Ectodermal cell (in vitro differentiated cells): ENCODE measurements around the gene FLYWCH1.

Source experiments
- H3K27ac ChIP-seq: 2 replicates; pipeline ENCODE4 v1.7.0; 2013; ENCODE audit warnings: mild to moderate bottlenecking, low read depth, low read length; ENCODE audit not compliant: insufficient read depth, poor library complexity, severe bottlenecking
- H3K27me3 ChIP-seq: 2 replicates; pipeline ENCODE4 v1.7.0; 2013; ENCODE audit warnings: mild to moderate bottlenecking, low read length; ENCODE audit not compliant: insufficient read depth, control insufficient read depth, poor library complexity, severe bottlenecking
- H3K36me3 ChIP-seq: one replicate; pipeline ENCODE4 v1.7.0; 2013; ENCODE audit warnings: low read length; ENCODE audit not compliant: control insufficient read depth, insufficient read depth
- H3K4me1 ChIP-seq: one replicate; pipeline ENCODE4 v1.7.0; 2013; ENCODE audit warnings: low read length; ENCODE audit not compliant: control insufficient read depth, insufficient read depth
- H3K4me3 ChIP-seq: 2 replicates; pipeline ENCODE4 v1.7.0; 2013; ENCODE audit warnings: low read depth, low read length, control low read depth; ENCODE audit not compliant: insufficient read depth
- H3K9me3 ChIP-seq: 2 replicates; pipeline ENCODE4 v1.7.0; 2013; ENCODE audit warnings: mild to moderate bottlenecking, low read length, moderate library complexity; ENCODE audit not compliant: control insufficient read depth
- WGBS, 2 experiments: methylation state at CpG; one replicate each; pipeline ENCODE4 v1.1.7; 2013; ENCODE audit warnings: missing lambda C conversion rate in 2 of 2; 5-methylcytosine and 5-hydroxymethylcytosine counted together

The FLYWCH1 gene

GRCh38 chr16:2976201-2976600 is 64.5 kb downstream of the FLYWCH1 start:
- H3K27ac ChIP-seq, result no peak overlapping the region
- no peak overlapping the region for H3K4me3 ChIP-seq
- H3K4me1 ChIP-seq, result peaks cover 5% of the 10 kb centered on the region
- WGBS, 2 experiments, result 95 to 97% methylated on average over 7 of the region's 7 CpGs
- H3K9me3 ChIP-seq, result no peaks in the 10 kb centered on the region
- no peaks in the 10 kb centered on the region for H3K36me3 ChIP-seq
- no peaks in the 10 kb centered on the region for H3K27me3 ChIP-seq

- H3K36me3 ChIP-seq, result no peaks in the 10 kb centered on the region
- 95% methylated on average over 15 of the region's 15 CpGs for WGBS, 2 experiments
These were observed 64.9 kb downstream of the FLYWCH1 start for GRCh38 chr16:2976673-2977072.

GRCh38 chr16:2977440-2977839 is 65.7 kb downstream of the FLYWCH1 start:
- H3K27me3 ChIP-seq, result no peaks in the 10 kb centered on the region
- H3K36me3 ChIP-seq, result no peaks in the 10 kb centered on the region
- no peaks in the 10 kb centered on the region for H3K9me3 ChIP-seq
- no peak overlapping the region for H3K4me3 ChIP-seq
- H3K4me1 ChIP-seq, result peaks cover 14% of the 10 kb centered on the region
- WGBS, 2 experiments, result 90 to 94% methylated on average over 6 of the region's 6 CpGs
- H3K27ac ChIP-seq, result no peak overlapping the region

More at GRCh38 chr16:2976673-2977072, 64.9 kb downstream of the FLYWCH1 start:
- no peaks in the 10 kb centered on the region for H3K27me3 ChIP-seq
- H3K9me3 ChIP-seq, result no peaks in the 10 kb centered on the region
- no peak overlapping the region for H3K27ac ChIP-seq
- H3K4me3 ChIP-seq, result no peak overlapping the region
- H3K4me1 ChIP-seq, result peaks cover 10% of the 10 kb centered on the region

- no peaks in the 10 kb centered on the region for H3K27me3 ChIP-seq
- peaks cover 14% of the 10 kb centered on the region for H3K4me1 ChIP-seq
- no peaks in the 10 kb centered on the region for H3K36me3 ChIP-seq
- H3K9me3 ChIP-seq, result no peaks in the 10 kb centered on the region
- WGBS, 2 experiments, result 8 to 10% methylated on average over 43 of the region's 43 CpGs
- H3K4me3 ChIP-seq, result peak overlapping the region; percentile 72
- H3K27ac ChIP-seq, result no peak overlapping the region
These were observed 68.0 kb downstream of the FLYWCH1 start for GRCh38 chr16:2979669-2980226.

- 6% methylated on average over 91 of the region's 91 CpGs for WGBS, 2 experiments
These were observed 68.8 kb downstream of the FLYWCH1 start, which contains the start of gene PKMYT1 for GRCh38 chr16:2980227-2981176. PKMYT1 (minus strand) TSS chr16:2980446; CDS start chr16:2979657, 789 bp downstream.

GRCh38 chr16:2981177-2981898 is 69.6 kb downstream of the FLYWCH1 start:
- 27% methylated on average over 33 of the region's 33 CpGs for WGBS, 2 experiments
- Histone ChIP-seq H3K36me3 (no peaks in the 10 kb centered on the region), H3K27me3 (no peaks in the 10 kb centered on the region), H3K4me3 (peak overlapping the region; percentile 72), H3K4me1 (peaks cover 14% of the 10 kb centered on the region), H3K9me3 (no peaks in the 10 kb centered on the region), H3K27ac (peak overlapping the region; percentile 77)

More at GRCh38 chr16:2980227-2981176, 68.8 kb downstream of the FLYWCH1 start, which contains the start of gene PKMYT1:
- no peaks in the 10 kb centered on the region for H3K27me3 ChIP-seq
- no peaks in the 10 kb centered on the region for H3K36me3 ChIP-seq
- no peaks in the 10 kb centered on the region for H3K9me3 ChIP-seq
- peaks cover 14% of the 10 kb centered on the region for H3K4me1 ChIP-seq
- peak within 1 kb of the TSS; percentile 77 for H3K27ac ChIP-seq
- H3K4me3 ChIP-seq, result peak within 1 kb of the TSS; percentile 72

GRCh38 chr16:2981899-2982250 is 70.1 kb downstream of the FLYWCH1 start:
- H3K36me3 ChIP-seq, result no peaks in the 10 kb centered on the region
- WGBS, 2 experiments, result 10 to 14% methylated on average over 4 of the region's 4 CpGs
- H3K27ac ChIP-seq, result peak overlapping the region; percentile 77
- H3K9me3 ChIP-seq, result no peaks in the 10 kb centered on the region
- peaks cover 14% of the 10 kb centered on the region for H3K4me1 ChIP-seq
- no peak overlapping the region for H3K4me3 ChIP-seq
- no peaks in the 10 kb centered on the region for H3K27me3 ChIP-seq

GRCh38 chr16:2982402-2982801 is 70.7 kb downstream of the FLYWCH1 start:
- Histone ChIP-seq H3K27me3 (no peaks in the 10 kb centered on the region), H3K27ac (no peak overlapping the region), H3K4me3 (no peak overlapping the region), H3K9me3 (no peaks in the 10 kb centered on the region), H3K36me3 (no peaks in the 10 kb centered on the region), H3K4me1 (peaks cover 16% of the 10 kb centered on the region)
- WGBS, 2 experiments, result 74 to 79% methylated on average over 5 of the region's 5 CpGs

GRCh38 chr16:2983706-2984136 is 72.0 kb downstream of the FLYWCH1 start:
- H3K36me3 ChIP-seq, result no peaks in the 10 kb centered on the region
- no peaks in the 10 kb centered on the region for H3K27me3 ChIP-seq
- no peak overlapping the region for H3K27ac ChIP-seq
- no peak overlapping the region for H3K4me3 ChIP-seq
- H3K4me1 ChIP-seq, result peaks cover 26% of the 10 kb centered on the region
- no peaks in the 10 kb centered on the region for H3K9me3 ChIP-seq
- 16% methylated on average over 42 of the region's 42 CpGs for WGBS, 2 experiments

- WGBS, 2 experiments, result 93% methylated on average over 9 of the region's 9 CpGs
- no peaks in the 10 kb centered on the region for H3K9me3 ChIP-seq
- H3K27ac ChIP-seq, result no peak overlapping the region
- peaks cover 34% of the 10 kb centered on the region for H3K4me1 ChIP-seq
- no peaks in the 10 kb centered on the region for H3K36me3 ChIP-seq
- no peaks in the 10 kb centered on the region for H3K27me3 ChIP-seq
- H3K4me3 ChIP-seq, result no peak overlapping the region
These were observed 73.7 kb downstream of the FLYWCH1 start for GRCh38 chr16:2985462-2985861.
